Spleen (tissue), 11 donors: ENCODE results near the gene BABAM2. TPM values are rescaled to one million over a fixed set of nuclear protein-coding genes. Genes with fewer than 3 reads are reported as not detected.

Experiments used
- DNase-seq: peaks from one replicate; pipeline ENCODE4 v3.0.0-alpha.2; 2020
- H3K27ac ChIP-seq, 8 donors: fragments of 200-600 bp; sonication (generic) in 7 of 8; 1 replicate in 4 of 8; 2 replicates in 4 of 8; pipeline versions ENCODE4 v1.5.0 to v1.8.0; 2016 to 2021; ENCODE audit warnings: inconsistent platforms in 4 of 8, mild to moderate bottlenecking in 4 of 8, moderate library complexity in 1 of 8
- H3K27me3 ChIP-seq, 7 donors: fragments of 200-600 bp; sonication (generic) in 6 of 7; replicated peaks in 1 of 7; 1 replicate in 4 of 7; 2 replicates in 3 of 7; pipeline versions ENCODE4 v1.5.0 to v1.8.0; 2016 to 2021; ENCODE audit warnings: inconsistent platforms in 3 of 7, mild to moderate bottlenecking in 1 of 7
- H3K36me3 ChIP-seq, 6 donors: fragments of 200-600 bp; sonication (generic) in 5 of 6; 1 replicate in 4 of 6; 2 replicates in 2 of 6; pipeline versions ENCODE4 v1.5.0 to v1.8.0; 2016 to 2021; ENCODE audit warnings: inconsistent platforms in 2 of 6
- H3K4me1 ChIP-seq, 6 donors: fragments of 200-600 bp; sonication (generic) in 5 of 6; 1 replicate in 3 of 6; 2 replicates in 3 of 6; pipeline versions ENCODE4 v1.5.0 to v1.8.0; 2016 to 2021; ENCODE audit warnings: inconsistent platforms in 3 of 6
- H3K4me3 ChIP-seq, 8 donors: fragments of 200-600 bp; sonication (generic) in 7 of 8; 1 replicate in 4 of 8; 2 replicates in 4 of 8; pipeline versions ENCODE4 v1.5.0 to v1.8.0; 2016 to 2021; ENCODE audit warnings: inconsistent platforms in 4 of 8, mild to moderate bottlenecking in 4 of 8, moderate library complexity in 2 of 8
- H3K9me3 ChIP-seq, 8 donors: fragments of 200-600 bp; sonication (generic) in 7 of 8; 1 replicate in 4 of 8; 2 replicates in 4 of 8; pipeline versions ENCODE4 v1.5.0 to v1.8.0; 2016 to 2021; ENCODE audit warnings: inconsistent platforms in 4 of 8
- POLR2A ChIP-seq, 3 donors: fragments of 450-650 bp; IDR thresholded peaks; one replicate each; pipeline ENCODE4 v1.5.1; 2017; ENCODE audit warnings: antibody characterized with exemption in 3 of 3, mild to moderate bottlenecking in 1 of 3
- POLR2AphosphoS5 ChIP-seq, 3 donors: sonication (generic); formaldehyde crosslinking; IDR thresholded peaks; one replicate each; pipeline ENCODE4 v1.5.1; 2017; ENCODE audit warnings: antibody characterized with exemption in 3 of 3
- WGBS, 5 donors: extraction: QIAGEN DNeasy Blood & Tissue Kit in 3 of 5; methylation state at CpG; one replicate each; pipeline versions ENCODE4 v1.1.5 to v1.1.7; 2013 to 2018; 5-methylcytosine and 5-hydroxymethylcytosine counted together
- intact Hi-C: fragments of 100-400 bp; cut with DNase I; formaldehyde crosslinking; loops from one replicate; pipeline ENCODE4 v1.15.0; 2023; ENCODE audit warnings: low total_unique reads
- polyA plus RNA-seq, 3 donors: library from polyadenylated mRNA; stranded (reverse); fragments of 200-250 nt; gene quantifications; one replicate each; pipeline ENCODE4 v1.2.1, GENCODE V29; 2013
- total RNA-seq, 7 donors: library from RNA; depleted of rRNA in 3 of 7; stranded (reverse); fragments of >200 nt in 3 of 7; fragmentation: NEBNext Ultra II Directional in 4 of 7; extraction: Animal tissue kit (Norgen Biotek cat#: 25700) in 4 of 7; gene quantifications; one replicate each; pipeline versions ENCODE4 v1.1.0 to v1.2.1, GENCODE V29; 2016 to 2021
- TF ChIP-seq, protein P1 (sequence below), 11 experiments: fragments of 200-600 bp in 7 of 11; fragments of 450-650 bp in 4 of 11; sonication (generic) in 4 of 11; IDR thresholded peaks in 8 of 11; conservative IDR thresholded peaks in 3 of 11; 1 replicate in 7 of 11; 2 replicates in 4 of 11; pipeline versions ENCODE4 v1.4.0 to v1.8.0; 2016 to 2021; ENCODE audit warnings: antibody characterized with exemption in 11 of 11, inconsistent platforms in 4 of 11, mild to moderate bottlenecking in 1 of 11
- donor health status: healthy with polysubstance abuse.
- donor health status: DM: no; HTN: no; CAD: no; lungs with moderate emphysema.
- donor health status: DM: no; HTN: no; CAD: no.
- donor health status: Bipolar disorder and iron deficiency.
- donor health status: healthy.
- donor health status: DM: no; HTN: no; CAD: no.
- donor health status: DM: yes; HTN: yes; CAD: no.

Gene BABAM2
- total and polyA plus RNA-seq, 10 donors: 16.1 to 70.1 (median 55.0) TPM

DNA sequence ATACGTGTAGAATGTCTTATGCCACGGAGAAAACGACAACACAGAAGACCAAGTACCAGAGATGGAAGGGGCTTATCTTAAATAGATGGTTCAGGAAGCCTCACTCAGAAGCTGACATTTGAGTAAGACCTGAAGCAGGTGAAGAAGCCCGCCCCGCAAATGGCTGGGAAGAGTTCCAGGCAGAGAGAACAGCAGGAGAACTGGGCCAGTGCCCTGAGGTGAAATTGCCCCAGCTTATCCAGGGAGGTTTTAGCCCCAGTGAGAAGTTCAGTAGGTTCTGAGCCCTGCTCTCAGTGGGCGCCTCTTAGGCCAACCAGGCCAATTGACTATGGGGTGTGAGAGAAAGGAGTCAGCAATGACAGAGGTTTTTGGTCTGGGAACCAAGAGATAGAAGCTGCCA lies 336.0 kb downstream of the BABAM2 start:
- no peak for DNase-seq
- 92 to 99% (median 98%) methylated on average over 6 of the region's 6 CpGs for WGBS, 5 donors
- intact Hi-C loops: no loop called here
- TF ChIP-seq POLR2AphosphoS5 (IDR thresholded peaks at IDR 0.05): no peak
- no peak for TF ChIP-seq POLR2A (IDR thresholded peaks at IDR 0.05)
- TF ChIP-seq, protein P1, sequence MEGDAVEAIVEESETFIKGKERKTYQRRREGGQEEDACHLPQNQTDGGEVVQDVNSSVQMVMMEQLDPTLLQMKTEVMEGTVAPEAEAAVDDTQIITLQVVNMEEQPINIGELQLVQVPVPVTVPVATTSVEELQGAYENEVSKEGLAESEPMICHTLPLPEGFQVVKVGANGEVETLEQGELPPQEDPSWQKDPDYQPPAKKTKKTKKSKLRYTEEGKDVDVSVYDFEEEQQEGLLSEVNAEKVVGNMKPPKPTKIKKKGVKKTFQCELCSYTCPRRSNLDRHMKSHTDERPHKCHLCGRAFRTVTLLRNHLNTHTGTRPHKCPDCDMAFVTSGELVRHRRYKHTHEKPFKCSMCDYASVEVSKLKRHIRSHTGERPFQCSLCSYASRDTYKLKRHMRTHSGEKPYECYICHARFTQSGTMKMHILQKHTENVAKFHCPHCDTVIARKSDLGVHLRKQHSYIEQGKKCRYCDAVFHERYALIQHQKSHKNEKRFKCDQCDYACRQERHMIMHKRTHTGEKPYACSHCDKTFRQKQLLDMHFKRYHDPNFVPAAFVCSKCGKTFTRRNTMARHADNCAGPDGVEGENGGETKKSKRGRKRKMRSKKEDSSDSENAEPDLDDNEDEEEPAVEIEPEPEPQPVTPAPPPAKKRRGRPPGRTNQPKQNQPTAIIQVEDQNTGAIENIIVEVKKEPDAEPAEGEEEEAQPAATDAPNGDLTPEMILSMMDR (IDR thresholded peaks at IDR 0.05 in 8 of 11, conservative IDR thresholded peaks at IDR 0.05 in 3 of 11): no peak
- Histone ChIP-seq H3K27ac (no peak overlapping the region), H3K4me3 (no peak overlapping the region), H3K4me1 (peaks cover 0 to 29% (median 4%) of the 10 kb centered on the region in 6 donors), H3K36me3 (peaks cover 0 to 15% (median 0%) of the 10 kb centered on the region in 6 donors), H3K9me3 (no peaks in the 10 kb centered on the region), H3K27me3 (no peaks in the 10 kb centered on the region)

DNA sequence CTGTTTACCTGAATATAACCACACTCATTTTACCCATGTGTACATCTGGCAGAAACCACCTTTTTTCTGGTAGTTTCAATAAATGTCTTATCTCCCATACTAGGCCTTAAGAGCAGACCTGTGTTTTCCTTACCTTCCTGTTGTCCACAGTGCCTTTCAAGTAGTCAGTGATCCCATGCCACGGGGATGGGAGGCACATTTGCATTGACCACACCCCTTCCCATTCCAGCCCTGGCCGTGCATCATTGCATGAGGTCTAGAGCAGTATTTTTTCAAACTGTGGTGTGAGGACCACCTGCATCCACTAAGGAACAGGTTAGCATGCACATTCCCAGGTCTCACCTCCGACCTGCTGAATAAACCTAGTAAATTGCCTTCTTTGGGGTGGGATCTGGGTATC lies 337.0 kb downstream of the BABAM2 start:
- TF ChIP-seq, protein P1 (IDR thresholded peaks at IDR 0.05 in 8 of 11, conservative IDR thresholded peaks at IDR 0.05 in 3 of 11): no peak
- TF ChIP-seq POLR2AphosphoS5 (IDR thresholded peaks at IDR 0.05) (no peak), POLR2A (IDR thresholded peaks at IDR 0.05) (no peak)
- H3K9me3 ChIP-seq: no peaks in the 10 kb centered on the region
- WGBS, 5 donors: 73 to 93% (median 80%) methylated on average over 3 of the region's 3 CpGs

DNA sequence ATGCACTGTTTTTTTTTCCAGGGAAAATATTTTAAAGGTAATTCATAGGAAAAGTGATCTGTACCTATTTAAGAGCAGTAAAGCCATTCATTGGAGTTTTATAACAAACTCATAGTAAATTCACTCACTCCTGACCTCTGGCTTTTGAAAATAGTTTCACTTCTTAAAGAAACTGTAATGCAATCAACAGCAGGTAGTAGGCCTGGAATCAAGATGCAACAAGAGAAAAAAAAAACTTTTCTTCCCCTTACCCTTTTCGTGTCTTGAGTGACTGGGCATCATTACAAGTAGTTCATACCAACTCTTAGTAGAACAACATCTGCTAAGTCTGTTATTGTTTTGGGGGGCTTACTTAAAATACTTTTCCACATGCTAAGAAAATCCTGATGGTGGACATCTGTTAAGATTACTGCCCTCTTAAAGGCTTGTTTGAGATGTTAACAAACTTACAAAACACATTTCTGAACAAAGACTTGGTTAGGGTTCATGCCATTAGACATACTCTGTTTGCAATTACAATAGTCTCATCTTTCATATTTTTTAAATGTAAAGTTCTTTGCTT lies 338.0 kb downstream of the BABAM2 start:
- intact Hi-C loops: no loop called here
- 50 to 67% (median 64%) methylated on average over 1 of the region's 1 CpG for WGBS, 5 donors
- H3K27ac ChIP-seq: no peak overlapping the region
- no peak overlapping the region for H3K4me3 ChIP-seq
- peaks cover 0 to 6% (median 0%) of the 10 kb centered on the region in 6 donors for H3K36me3 ChIP-seq
- DNase-seq: no peak
- no peaks in the 10 kb centered on the region for H3K9me3 ChIP-seq
- H3K27me3 ChIP-seq: no peaks in the 10 kb centered on the region
- TF ChIP-seq, protein P1 (IDR thresholded peaks at IDR 0.05 in 8 of 11, conservative IDR thresholded peaks at IDR 0.05 in 3 of 11): peak in 2 of 11 experiments; percentile 9 to 28
- TF ChIP-seq POLR2A (IDR thresholded peaks at IDR 0.05): no peak
- peaks cover 0 to 23% (median 2%) of the 10 kb centered on the region in 6 donors for H3K4me1 ChIP-seq

More for the DNA sequence above, 337.0 kb downstream of the BABAM2 start:
- no peaks in the 10 kb centered on the region for H3K27me3 ChIP-seq
- no peak overlapping the region for H3K4me3 ChIP-seq
- intact Hi-C loops: no loop called here
- H3K4me1 ChIP-seq: peaks cover 0 to 29% (median 4%) of the 10 kb centered on the region in 6 donors
- peaks cover 0 to 6% (median 0%) of the 10 kb centered on the region in 6 donors for H3K36me3 ChIP-seq
- no peak for DNase-seq
- H3K27ac ChIP-seq: no peak overlapping the region

DNA sequence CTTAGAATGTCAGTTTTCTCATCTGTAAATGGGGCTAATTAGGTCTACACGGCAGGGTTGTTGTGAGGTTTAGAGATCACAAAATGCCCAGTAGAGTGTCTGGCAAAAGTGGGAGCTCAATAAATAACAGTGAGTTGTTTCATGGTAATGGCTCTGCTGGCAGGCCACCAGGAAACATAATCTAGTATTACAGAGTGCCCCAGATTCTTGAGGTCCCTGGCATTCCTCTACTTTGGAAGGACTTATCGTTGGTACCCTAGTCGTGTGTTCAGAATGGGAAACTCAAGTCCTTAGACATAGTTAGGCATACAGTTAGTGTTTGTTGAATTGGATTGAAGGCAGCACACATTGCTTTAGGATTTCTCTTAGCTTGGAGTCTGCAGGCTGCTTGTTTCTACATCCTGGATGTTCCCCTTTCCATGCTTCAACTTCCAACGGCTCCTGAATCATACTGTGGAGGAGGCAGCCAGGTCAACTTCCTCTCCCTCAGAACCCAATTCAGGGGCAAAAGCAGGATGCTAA lies 340.6 kb downstream of the BABAM2 start:
- 77 to 84% (median 82%) methylated on average over 4 of the region's 4 CpGs for WGBS, 5 donors
- H3K4me3 ChIP-seq: no peak overlapping the region
- TF ChIP-seq, protein P1 (IDR thresholded peaks at IDR 0.05 in 8 of 11, conservative IDR thresholded peaks at IDR 0.05 in 3 of 11): no peak
- TF ChIP-seq POLR2AphosphoS5 (IDR thresholded peaks at IDR 0.05) (no peak), POLR2A (IDR thresholded peaks at IDR 0.05) (no peak)
- no peak for DNase-seq
- peaks cover 0 to 6% (median 0%) of the 10 kb centered on the region in 6 donors for H3K36me3 ChIP-seq
- H3K27me3 ChIP-seq: no peaks in the 10 kb centered on the region
- H3K27ac ChIP-seq: no peak overlapping the region
- no peaks in the 10 kb centered on the region for H3K4me1 ChIP-seq
- intact Hi-C loops: no loop called here
- no peaks in the 10 kb centered on the region for H3K9me3 ChIP-seq
